GM19395 (cell line): Measurements from ENCODE around the gene TNP1.

ENCODE experiments used
- ATAC-seq: cut with Tn5 transposase; IDR thresholded peaks from one replicate; pipeline ENCODE4 v1.9.1; 2021; ENCODE audit warnings: mild to moderate bottlenecking, moderate library complexity; ENCODE audit not compliant: unreplicated experiment

TNP1 gene

DNA sequence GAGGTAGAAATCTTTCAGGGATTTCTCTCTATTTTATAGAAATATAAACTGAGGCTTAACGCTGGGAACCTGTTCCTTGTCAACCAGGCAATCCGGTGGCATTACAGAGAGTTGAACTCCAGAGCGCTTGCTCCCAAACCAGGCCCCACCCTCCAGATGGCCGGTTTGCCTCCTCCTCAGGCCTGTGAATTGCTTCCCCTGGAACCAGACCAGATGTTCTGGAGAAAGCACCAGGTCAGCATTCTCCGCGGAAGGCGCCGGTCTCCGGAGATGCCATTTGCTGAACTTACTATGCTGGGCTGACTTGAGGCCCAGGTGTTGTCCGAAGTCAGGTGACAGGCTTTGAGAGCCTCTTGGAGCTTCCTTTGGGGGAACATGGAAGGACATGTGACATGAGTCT, 17.2 kb downstream of the TNP1 start:
- ATAC-seq, result no peak

DNA sequence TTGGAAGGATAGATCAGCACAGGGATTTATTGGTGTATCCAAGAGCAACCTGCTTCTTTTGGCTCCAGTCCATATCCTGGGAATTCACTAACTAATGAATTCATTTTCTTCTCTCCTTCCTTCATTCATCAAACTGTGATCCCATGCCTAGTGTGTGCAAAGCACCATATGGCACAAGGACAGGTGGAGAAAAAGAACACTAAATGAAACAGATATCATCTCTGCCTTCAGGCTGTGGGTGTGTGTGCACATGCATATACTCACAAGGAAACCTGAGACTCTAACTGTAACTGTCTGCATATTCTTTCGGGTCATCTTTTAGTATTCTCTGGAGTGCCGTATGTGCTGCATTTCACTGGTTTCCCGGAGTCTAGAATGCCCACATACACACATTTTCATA, 20.2 kb downstream of the TNP1 start:
- ATAC-seq, result no peak

DNA sequence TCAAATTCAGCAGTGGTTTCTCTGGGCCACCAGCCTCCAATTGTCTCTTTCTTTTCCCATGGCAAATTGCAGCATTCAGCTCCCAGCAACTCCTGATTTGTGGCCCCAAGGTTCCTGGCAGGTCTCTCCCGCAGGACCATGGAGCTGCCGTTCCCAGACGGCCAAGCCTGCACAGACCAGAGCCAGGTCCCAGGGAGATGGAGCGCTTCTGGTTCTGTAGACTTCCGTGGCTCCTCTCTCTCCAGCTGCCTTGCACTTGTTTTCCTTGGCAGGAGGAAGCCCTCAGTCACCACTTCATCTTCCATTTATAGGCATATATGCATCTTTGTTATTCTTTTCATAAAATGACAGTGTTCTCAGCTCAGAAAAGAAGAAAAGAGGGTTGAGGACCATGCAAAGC, 21.7 kb downstream of the TNP1 start:
- no peak for ATAC-seq

DNA sequence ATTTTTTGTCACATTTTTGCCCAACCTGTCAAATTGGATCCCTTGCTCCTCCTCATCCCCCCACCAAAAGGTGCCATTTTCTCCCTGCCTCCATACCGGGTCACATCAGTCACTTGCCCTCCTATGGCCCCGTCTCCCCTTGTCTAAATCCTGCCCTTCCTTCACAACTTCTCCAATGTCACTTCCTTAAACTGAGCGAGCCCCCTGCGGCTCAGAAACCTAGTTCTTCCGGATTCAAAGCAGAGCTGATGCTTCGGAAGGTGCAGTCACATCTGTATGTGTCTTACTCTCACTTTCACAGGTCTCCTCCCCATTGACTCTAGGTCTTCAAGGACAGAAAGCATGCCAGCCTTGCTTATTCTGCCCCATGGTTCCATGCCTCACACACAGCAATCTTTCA, 22.1 kb downstream of the TNP1 start:
- no peak for ATAC-seq

DNA sequence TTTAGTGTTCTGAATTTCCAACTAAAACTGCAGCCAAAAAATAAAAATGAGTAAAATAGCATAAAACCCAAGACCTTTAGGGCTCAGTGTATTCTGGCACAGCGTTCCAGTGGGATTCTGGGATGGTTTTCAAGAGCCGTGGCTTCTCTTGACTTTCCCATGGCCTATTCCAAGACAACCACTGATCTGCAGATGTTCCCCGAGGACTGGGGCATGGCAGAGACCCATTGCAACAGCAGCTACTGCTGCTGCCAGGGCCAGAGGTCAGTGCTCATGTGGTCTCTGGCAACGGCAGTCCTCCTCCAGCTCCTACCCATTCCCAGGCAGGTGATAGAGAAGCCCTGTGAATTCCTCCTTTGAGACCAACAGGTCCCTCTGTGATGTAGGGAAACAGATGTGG, 26.8 kb downstream of the TNP1 start:
- no peak for ATAC-seq

DNA sequence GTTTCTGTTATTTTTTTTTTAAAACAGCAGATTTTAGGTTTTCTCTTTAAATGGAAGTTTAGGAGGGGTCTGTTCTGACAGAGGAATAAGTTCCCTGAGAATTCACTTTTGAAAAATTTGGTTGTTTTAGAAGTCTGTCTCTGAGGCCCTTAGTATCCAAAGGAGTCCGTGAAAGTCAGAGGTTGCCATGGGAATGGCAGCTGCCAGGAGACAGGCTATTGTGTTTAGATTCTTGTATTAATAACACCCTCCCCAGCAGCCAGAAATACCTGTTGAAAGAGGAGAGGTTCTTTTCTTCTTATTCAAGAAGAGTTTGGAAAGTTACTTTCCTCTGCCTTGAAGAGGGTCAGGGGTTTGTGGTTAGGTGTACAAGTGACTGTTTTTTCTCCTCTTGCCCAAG, 29.5 kb downstream of the TNP1 start:
- ATAC-seq, result no peak

DNA sequence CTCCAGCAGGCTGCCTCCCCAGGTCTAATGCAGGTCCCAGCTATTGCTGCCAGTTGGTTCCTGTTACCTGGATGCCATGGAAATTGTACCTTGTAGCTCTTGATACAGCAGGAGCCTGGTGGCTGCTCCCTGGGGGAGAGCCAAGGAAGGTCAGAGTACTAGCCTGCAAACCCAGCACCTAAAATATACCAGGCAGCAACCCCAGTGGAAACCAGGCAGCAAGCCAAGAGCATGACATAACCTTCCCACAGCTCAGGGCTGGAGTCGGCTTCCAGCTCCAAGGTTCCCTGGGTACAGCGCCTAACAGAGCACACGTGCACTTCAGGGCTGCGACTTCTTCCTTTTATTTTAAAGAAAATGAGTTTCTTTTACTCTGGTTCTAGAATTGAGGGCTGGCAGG, 30.3 kb downstream of the TNP1 start:
- no peak for ATAC-seq

DNA sequence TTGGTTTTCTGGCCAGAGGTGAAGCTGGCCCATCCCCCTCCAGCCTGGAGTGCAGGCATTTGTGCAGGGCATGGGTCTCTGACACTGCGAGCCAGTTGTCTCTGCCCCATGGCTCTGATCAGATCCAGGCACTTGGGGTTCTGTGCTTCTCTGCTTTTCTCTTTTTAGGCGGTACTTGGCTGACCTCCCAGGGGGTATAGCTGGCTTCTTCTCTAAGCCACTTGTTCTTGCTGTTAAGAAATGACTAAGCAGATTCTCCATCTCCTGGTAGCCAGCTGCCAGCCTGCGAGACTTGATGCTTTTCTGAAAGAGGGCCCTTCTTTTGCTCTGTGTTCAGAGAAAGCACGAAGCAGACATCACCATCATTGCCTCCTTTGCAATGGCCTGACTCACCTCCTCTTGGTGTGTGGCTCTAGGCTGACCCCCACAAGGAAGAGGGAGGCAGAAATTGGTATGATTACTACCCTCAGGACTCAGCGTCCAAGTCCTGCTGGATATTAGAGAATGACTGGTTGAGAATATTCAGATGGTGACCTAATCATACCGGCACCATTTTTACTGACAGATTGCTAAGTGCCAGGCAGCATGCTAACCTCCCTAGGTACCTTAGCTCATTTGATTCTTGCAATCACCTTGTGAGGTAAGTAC, 32.7 kb downstream of the TNP1 start:
- ATAC-seq, result no peak

DNA sequence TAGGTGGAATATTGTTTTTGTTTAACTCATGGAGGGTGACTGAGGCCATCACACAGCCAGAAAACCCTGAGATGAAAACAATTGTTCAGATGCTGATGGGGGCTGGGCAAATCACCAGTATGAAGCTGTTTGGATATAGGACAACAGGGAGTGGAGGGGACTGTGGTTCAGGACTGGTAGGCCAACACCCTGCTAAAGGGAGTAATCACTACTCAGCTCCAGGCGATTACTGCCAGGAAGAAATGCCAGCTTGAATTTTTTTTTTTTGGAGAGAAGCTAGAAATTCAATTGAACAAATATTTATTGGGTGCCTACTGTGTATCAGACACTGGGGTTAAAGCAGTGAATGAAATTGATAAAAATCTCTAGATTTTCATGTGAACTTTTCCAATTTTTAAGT, 37.4 kb downstream of the TNP1 start:
- ATAC-seq, result no peak

DNA sequence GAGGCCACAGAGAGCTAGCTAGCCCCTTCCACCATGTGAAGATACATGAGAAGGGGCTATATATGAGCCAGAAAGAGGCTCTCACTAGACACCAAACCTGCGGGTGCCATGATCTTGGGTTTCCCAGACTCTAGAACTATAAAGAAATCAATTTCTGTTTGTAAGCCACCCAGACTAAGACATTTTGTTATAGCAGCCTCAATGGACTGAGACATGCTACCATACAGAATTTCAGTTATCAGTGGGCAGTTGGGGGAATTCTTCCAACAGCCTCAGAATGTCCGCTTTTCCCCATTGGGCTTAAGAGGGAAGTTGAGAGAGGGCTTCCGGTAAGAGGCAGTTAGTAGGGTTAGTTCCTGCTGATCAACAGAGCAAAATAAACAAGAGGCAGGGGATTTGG, 39.2 kb downstream of the TNP1 start:
- no peak for ATAC-seq

DNA sequence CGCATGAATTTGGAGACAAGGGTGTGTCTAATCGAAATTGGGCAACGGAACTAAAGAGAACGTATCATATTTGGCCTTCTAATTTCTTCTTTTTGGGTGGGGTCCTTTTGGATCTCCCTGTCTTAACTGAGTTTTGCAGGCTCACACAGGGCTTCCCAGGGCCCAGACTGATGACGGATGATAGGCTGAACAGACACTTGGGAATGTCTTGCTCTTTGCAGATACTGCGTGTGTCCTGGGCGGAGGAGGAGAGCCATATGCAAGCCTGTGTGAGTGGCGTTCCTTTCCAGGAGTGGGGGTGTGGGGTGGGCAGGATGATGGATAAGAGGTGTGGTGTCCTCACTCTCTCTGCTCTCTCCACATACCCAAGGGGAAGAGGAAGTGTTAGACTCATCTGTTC, 40.1 kb downstream of the TNP1 start:
- no peak for ATAC-seq

DNA sequence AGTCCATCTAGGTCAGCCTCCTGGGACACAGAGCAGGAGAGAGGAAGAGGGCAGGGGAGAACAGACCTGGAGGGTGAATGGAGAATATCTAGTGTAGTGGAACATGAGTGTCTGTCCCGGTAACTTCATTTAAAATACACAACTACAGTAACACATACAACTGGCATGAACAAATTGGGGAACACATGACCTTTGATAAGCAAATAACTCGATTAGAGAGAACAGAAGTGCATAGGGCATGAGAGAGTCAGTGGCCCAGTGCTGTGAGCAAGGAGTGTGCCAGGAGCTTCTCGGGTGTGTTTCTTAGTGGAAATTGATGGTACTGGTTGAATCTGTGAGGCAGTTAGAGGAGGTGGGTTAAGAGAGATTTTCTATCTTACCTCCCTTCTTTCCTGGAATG, 40.8 kb downstream of the TNP1 start:
- ATAC-seq, result no peak

DNA sequence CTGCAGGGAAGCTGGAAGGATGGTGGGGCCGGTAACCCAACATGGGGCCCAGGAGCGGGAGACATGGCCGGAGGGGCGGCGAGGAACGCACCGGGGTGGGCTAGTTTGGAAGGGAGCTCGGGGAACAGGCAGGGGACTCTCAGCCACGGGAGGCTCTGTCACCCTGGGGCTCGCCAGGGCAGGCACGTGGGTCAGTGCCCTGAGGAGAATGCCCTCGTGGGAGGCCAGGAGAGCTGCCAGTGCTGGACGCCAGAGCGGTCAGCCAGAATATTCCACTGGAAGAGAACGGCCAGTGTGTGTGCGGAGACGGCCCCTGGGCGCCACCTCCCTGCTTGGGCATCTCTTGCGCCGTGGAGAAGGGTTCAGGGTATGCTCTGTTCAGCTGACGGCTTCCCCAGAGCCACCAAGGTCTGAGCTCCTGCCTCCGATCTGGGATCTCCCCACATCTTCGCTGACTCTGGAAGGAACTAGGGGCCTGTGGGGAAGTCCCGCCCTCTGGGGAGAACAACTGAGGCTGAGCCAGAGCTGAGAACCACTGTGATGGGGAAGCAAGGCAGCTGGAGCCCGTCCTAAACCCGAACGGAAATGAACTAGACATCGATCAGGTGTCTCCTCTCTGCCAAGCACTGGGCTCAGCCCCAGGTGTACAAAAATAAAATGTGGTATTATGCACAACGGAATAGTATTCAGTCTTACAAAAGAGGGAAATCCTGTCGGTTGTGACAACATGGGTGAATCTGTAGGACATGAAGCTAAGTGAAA, 49.3 kb downstream of the TNP1 start:
- ATAC-seq, result no peak
